HEK293T (cell line): ENCODE measurements around the gene LDLR.
"Not testable (repeated sequence)": the region's sequence is repeated elsewhere in the genome, so short reads cannot be mapped to it uniquely, and the experiment has no call there.

Experiments
- CTCF ChIA-PET: fragments of 350-600 bp; formaldehyde crosslinking; extraction: SDS; loops from one replicate; lab custom pipeline; 2021; ENCODE audit warnings: antibody characterized with exemption, inconsistent platforms; lab: Yijun Ruan, JAX
- POLR2A ChIA-PET: fragments of 350-600 bp; formaldehyde crosslinking; extraction: SDS; loops from one replicate; lab custom pipeline; 2020; ENCODE audit warnings: antibody characterized with exemption, inconsistent platforms; lab: Yijun Ruan, JAX
- DNase-seq: peaks from one replicate; pipeline ENCODE4 v3.0.0; 2012; ENCODE audit warnings: mixed read lengths; ENCODE audit errors: extremely low spot score
- ARNT ChIP-seq: fragments of 450-650 bp; IDR thresholded peaks from 2 replicates; pipeline ENCODE4 v1.6.1; 2017; ENCODE audit warnings: mild to moderate bottlenecking
- BHLHE40 ChIP-seq: fragments of 450-650 bp; IDR thresholded peaks from 2 replicates; pipeline ENCODE4 v1.6.1; 2016; ENCODE audit warnings: mild to moderate bottlenecking, moderate library complexity, borderline replicate concordance
- CTBP1 ChIP-seq: fragments of 450-650 bp; IDR thresholded peaks from 2 replicates; pipeline ENCODE4 v1.6.1; 2016; ENCODE audit warnings: borderline replicate concordance
- ELF4 ChIP-seq: fragments of 450-650 bp; IDR thresholded peaks from 2 replicates; pipeline ENCODE4 v1.6.1; 2017; ENCODE audit warnings: antibody characterized with exemption
- FOXA1 ChIP-seq: fragments of 450-650 bp; IDR thresholded peaks from 2 replicates; pipeline ENCODE4 v1.6.1; 2016; ENCODE audit warnings: mild to moderate bottlenecking
- FOXK2 ChIP-seq: fragments of 450-650 bp; IDR thresholded peaks from 2 replicates; pipeline ENCODE4 v1.6.1; 2016; ENCODE audit warnings: mild to moderate bottlenecking
- FOXM1 ChIP-seq: fragments of 450-650 bp; IDR thresholded peaks from 2 replicates; pipeline ENCODE4 v1.6.1; 2017; ENCODE audit warnings: mild to moderate bottlenecking, borderline replicate concordance
- HDGF ChIP-seq: fragments of 450-650 bp; IDR thresholded peaks from 2 replicates; pipeline ENCODE4 v1.6.1; 2017; ENCODE audit warnings: antibody characterized with exemption, borderline replicate concordance
- L3MBTL2 ChIP-seq: fragments of 450-650 bp; conservative IDR thresholded peaks from 2 replicates; pipeline ENCODE4 v1.6.1; 2016; ENCODE audit warnings: mild to moderate bottlenecking
- LEF1 ChIP-seq: fragments of 450-650 bp; IDR thresholded peaks from 2 replicates; pipeline ENCODE4 v1.6.1; 2017; ENCODE audit warnings: mild to moderate bottlenecking, borderline replicate concordance
- NFRKB ChIP-seq: fragments of 450-650 bp; IDR thresholded peaks from 2 replicates; pipeline ENCODE4 v1.6.1; 2016; ENCODE audit warnings: mild to moderate bottlenecking, moderate library complexity
- PKNOX1 ChIP-seq: fragments of 450-650 bp; IDR thresholded peaks from 2 replicates; pipeline ENCODE4 v1.6.1; 2016
- SP1 ChIP-seq: fragments of 450-650 bp; IDR thresholded peaks from 2 replicates; pipeline ENCODE4 v1.6.1; 2017
- SUZ12 ChIP-seq: fragments of 450-650 bp; IDR thresholded peaks from 2 replicates; pipeline ENCODE4 v1.6.1; 2016; ENCODE audit warnings: mild to moderate bottlenecking
- TARDBP ChIP-seq: fragments of 450-650 bp; IDR thresholded peaks from 2 replicates; pipeline ENCODE4 v1.6.1; 2016
- ZNF384 ChIP-seq: fragments of 450-650 bp; IDR thresholded peaks from 2 replicates; pipeline ENCODE4 v1.6.1; 2016

LDLR gene

GRCh38 chr19:11137542-11138384 lies 48.5 kb downstream of the LDLR start:
- peak; percentile 84 for DNase-seq
- ChIA-PET CTCF (interaction anchor here (0.6 to 2.0 kb wide), 6 partner anchors 11 to 252 kb away, joined by 3 to 7 read pairs (median 4); no protein-coding TSS in a partner anchor), POLR2A (interaction anchor here (3.0 kb wide), 1 partner anchor 18 kb away, joined by 13 read pairs; the partner anchor contains the start of gene SPC24)
- TF ChIP-seq ARNT: no peak
- no peak for TF ChIP-seq SUZ12
- no peak for TF ChIP-seq LEF1
- peak; percentile 68 for TF ChIP-seq L3MBTL2
- no peak for TF ChIP-seq HDGF

- POLR2A ChIA-PET: interaction anchor here (0.6 to 3.0 kb wide), 3 partner anchors 17 to 59 kb away, joined by 3 to 13 read pairs (median 3); partner anchors contain the start of genes LDLR and SPC24
- CTCF ChIA-PET: interaction anchor here (0.7 to 2.0 kb wide), 3 partner anchors 51 to 202 kb away, joined by 3 to 7 read pairs (median 4); no protein-coding TSS in a partner anchor
- DNase-seq: no peak
- TF ChIP-seq LEF1 (no peak), BHLHE40 (no peak), TARDBP (no peak), L3MBTL2 (no peak), FOXM1 (no peak), ARNT (no peak), NFRKB (no peak), HDGF (no peak), SP1 (no peak), ZNF384 (no peak), PKNOX1 (no peak)
Observed at GRCh38 chr19:11138601-11139300, 49.5 kb downstream of the LDLR start.

- CTCF ChIA-PET, DNase-seq: not testable (repeated sequence)
- POLR2A ChIA-PET: interaction anchor here (3.0 kb wide), 1 partner anchor 16 kb away, joined by 13 read pairs; the partner anchor contains the start of gene SPC24
Observed at GRCh38 chr19:11140023-11140538, 50.8 kb downstream of the LDLR start.

- CTCF ChIA-PET: no interaction called here
- TF ChIP-seq CTBP1: no peak
- TF ChIP-seq TARDBP: no peak
- TF ChIP-seq ZNF384: 0 out of 2 replicates have a peak, but pooled peaks have one; percentile 18
- no peak for DNase-seq
- POLR2A ChIA-PET: no interaction called here
Observed at GRCh38 chr19:11140896-11141295, 51.6 kb downstream of the LDLR start.

- POLR2A ChIA-PET: no interaction called here
- DNase-seq: no peak
- TF ChIP-seq SP1 (no peak), ARNT (no peak), FOXK2 (no peak), FOXA1 (no peak), FOXM1 (no peak), SUZ12 (no peak), L3MBTL2 (no peak), TARDBP (no peak), ZNF384 (no peak), CTBP1 (no peak), ELF4 (no peak), PKNOX1 (no peak)
- CTCF ChIA-PET: no interaction called here
Observed at GRCh38 chr19:11141937-11142527, 52.8 kb downstream of the LDLR start.

- POLR2A ChIA-PET: interaction anchor here (2.9 kb wide), 1 partner anchor 13 kb away, joined by 26 read pairs; the partner anchor contains the start of gene SPC24
- CTCF ChIA-PET: no interaction called here
- TF ChIP-seq L3MBTL2: no peak
- no peak for TF ChIP-seq TARDBP
- TF ChIP-seq CTBP1: no peak
- TF ChIP-seq ZNF384: no peak
- no peak for TF ChIP-seq FOXA1
- peak; percentile 17 for DNase-seq
Observed at GRCh38 chr19:11142528-11143171, 53.4 kb downstream of the LDLR start.
